ENCODE data around the gene KCNQ1OT1. TPM values are rescaled to one million over a fixed set of nuclear protein-coding genes. Genes with fewer than 3 reads are reported as not detected.

KCNQ1OT1 gene
- polyA plus RNA-seq, 1 of the 3 experiments (the other 2 are of a cell fraction) = 0.03 TPM

DNA sequence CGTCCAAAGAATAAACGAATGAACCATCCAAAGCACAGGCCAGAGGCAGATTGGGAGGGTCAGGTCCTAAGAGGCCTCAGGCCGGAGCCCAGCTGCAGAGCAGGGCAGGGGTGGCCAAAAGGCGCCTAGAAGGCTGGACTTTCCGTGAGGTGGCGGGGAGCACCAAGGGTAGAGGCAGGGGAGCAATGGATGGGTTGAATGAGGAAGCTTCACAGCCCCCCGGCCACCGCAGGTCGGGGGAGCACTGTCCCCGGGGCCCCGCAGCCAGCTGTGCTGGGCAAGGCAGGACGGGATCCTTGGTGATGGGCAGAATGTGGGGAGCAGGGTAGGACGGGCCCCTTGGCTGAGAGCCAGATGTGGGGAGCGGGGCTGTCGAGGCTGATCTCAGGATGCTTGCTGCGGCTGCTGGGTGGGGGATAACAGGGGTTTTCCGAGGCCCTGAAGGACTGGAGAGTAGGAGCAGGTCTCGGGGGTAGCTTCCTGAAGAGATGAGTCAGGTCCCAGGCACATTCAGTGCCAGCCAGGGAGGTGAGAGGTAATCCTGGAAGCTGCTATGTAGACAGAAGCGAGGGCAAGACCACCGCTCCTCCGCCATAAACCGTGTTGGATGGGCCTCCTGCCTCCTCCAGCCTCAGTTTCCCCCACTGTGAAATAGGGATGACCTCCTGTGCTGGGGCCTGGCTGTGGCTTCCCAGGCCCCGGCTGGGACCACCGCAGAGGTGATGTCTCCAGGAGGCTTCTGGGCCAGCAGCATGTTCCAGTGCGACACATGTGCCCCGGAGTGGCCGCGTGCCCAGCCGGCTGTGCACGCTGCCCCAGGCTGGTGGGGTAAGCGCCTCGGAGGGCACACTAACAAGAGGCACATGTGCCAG is 34.6 kb upstream of the KCNQ1OT1 start:
- ChIA-PET POLR2A (interaction anchor here (1.3 kb wide), 1 partner anchor 44 kb away, joined by 3 read pairs; no protein-coding TSS in a partner anchor), CTCF (interaction anchor here (0.7 to 1.2 kb wide), 3 partner anchors 13 to 200 kb away, joined by 3 read pairs; no protein-coding TSS in a partner anchor)
- Histone ChIP-seq H2AFZ (ENCODE audit: low read depth) (no peak overlapping the region), H3K27me3 (ENCODE audit: insufficient read depth) (no peaks in the 10 kb centered on the region), H3K4me3 (ENCODE audit: low read depth in 2 of 2, low read length in 1 of 2) (no peak overlapping the region), H3F3A (replicated peaks; ENCODE audit: insufficient read depth) (no peaks in the 10 kb centered on the region), H3K27ac (ENCODE audit: low read depth in 2 of 2, low read length in 1 of 2) (no peak overlapping the region; a peak in 1 of 4 replicates), H3K9me2 (no peaks in the 10 kb centered on the region), H3K9me3 (no peaks in the 10 kb centered on the region), H3K79me2 (ENCODE audit: insufficient read depth) (no peaks in the 10 kb centered on the region), H4K20me1 (ENCODE audit: insufficient read depth) (no peaks in the 10 kb centered on the region), H3K4me1 (ENCODE audit: control insufficient read depth in 1 of 2, insufficient read depth in 2 of 2, low read depth in 1 of 2, low read length in 1 of 2) (peaks cover 0 to 70% of the 10 kb centered on the region in 2 experiments; a peak in 1 of 4 replicates), H3K4me2 (no peak overlapping the region), H3K9ac (no peak overlapping the region), H3K36me3 (replicated peaks in 1 of 2; ENCODE audit: control insufficient read depth in 1 of 2, insufficient read depth in 2 of 2, low read length in 1 of 2) (no peaks in the 10 kb centered on the region)
- WGBS (ENCODE audit: low lambda C conversion rate) = 64% methylated on average over 20 of the region's 32 CpGs
- TF ChIP-seq, protein P1, sequence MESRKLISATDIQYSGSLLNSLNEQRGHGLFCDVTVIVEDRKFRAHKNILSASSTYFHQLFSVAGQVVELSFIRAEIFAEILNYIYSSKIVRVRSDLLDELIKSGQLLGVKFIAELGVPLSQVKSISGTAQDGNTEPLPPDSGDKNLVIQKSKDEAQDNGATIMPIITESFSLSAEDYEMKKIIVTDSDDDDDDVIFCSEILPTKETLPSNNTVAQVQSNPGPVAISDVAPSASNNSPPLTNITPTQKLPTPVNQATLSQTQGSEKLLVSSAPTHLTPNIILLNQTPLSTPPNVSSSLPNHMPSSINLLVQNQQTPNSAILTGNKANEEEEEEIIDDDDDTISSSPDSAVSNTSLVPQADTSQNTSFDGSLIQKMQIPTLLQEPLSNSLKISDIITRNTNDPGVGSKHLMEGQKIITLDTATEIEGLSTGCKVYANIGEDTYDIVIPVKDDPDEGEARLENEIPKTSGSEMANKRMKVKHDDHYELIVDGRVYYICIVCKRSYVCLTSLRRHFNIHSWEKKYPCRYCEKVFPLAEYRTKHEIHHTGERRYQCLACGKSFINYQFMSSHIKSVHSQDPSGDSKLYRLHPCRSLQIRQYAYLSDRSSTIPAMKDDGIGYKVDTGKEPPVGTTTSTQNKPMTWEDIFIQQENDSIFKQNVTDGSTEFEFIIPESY (IDR thresholded peaks at IDR 0.05; ENCODE audit: borderline replicate concordance, low read depth) = no peak
- TF ChIP-seq FOSL2 (IDR thresholded peaks at IDR 0.05; ENCODE audit: borderline replicate concordance, low read depth) (no peak), EP300 (IDR thresholded peaks at IDR 0.05; ENCODE audit: borderline replicate concordance in 1 of 2, low read depth in 1 of 2, low read length in 1 of 2) (no peak), SMC3 (IDR thresholded peaks at IDR 0.05; ENCODE audit: low read depth, low read length) (no peak), POLR2AphosphoS5 (IDR thresholded peaks at IDR 0.05; ENCODE audit: low read depth, low read length) (no peak), TAF1 (IDR thresholded peaks at IDR 0.05; ENCODE audit: borderline replicate concordance, low read depth, low read length) (no peak), GATA2 (CRISPR knock-in tag; IDR thresholded peaks at IDR 0.05) (no peak), JUND (IDR thresholded peaks at IDR 0.05) (no peak), EZH2phosphoT487 (IDR thresholded peaks at IDR 0.05; ENCODE audit: borderline replicate concordance, low read depth) (no peak), RFX5 (IDR thresholded peaks at IDR 0.05; ENCODE audit: low read length) (no peak), RCOR1 (IDR thresholded peaks at IDR 0.05; ENCODE audit: low read length) (no peak), RAD21 (IDR thresholded peaks at IDR 0.05; ENCODE audit: low read length) (no peak), ELF1 (IDR thresholded peaks at IDR 0.05) (no peak), SIN3A (IDR thresholded peaks at IDR 0.05; ENCODE audit: borderline replicate concordance, low read depth, low read length) (no peak)
- TF ChIP-seq, protein P2, sequence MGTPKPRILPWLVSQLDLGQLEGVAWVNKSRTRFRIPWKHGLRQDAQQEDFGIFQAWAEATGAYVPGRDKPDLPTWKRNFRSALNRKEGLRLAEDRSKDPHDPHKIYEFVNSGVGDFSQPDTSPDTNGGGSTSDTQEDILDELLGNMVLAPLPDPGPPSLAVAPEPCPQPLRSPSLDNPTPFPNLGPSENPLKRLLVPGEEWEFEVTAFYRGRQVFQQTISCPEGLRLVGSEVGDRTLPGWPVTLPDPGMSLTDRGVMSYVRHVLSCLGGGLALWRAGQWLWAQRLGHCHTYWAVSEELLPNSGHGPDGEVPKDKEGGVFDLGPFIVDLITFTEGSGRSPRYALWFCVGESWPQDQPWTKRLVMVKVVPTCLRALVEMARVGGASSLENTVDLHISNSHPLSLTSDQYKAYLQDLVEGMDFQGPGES (IDR thresholded peaks at IDR 0.05; ENCODE audit: low read depth, low read length) = no peak
- TF ChIP-seq, protein P3, sequence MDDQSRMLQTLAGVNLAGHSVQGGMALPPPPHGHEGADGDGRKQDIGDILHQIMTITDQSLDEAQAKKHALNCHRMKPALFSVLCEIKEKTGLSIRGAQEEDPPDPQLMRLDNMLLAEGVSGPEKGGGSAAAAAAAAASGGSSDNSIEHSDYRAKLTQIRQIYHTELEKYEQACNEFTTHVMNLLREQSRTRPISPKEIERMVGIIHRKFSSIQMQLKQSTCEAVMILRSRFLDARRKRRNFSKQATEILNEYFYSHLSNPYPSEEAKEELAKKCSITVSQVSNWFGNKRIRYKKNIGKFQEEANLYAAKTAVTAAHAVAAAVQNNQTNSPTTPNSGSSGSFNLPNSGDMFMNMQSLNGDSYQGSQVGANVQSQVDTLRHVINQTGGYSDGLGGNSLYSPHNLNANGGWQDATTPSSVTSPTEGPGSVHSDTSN (IDR thresholded peaks at IDR 0.05) = no peak
- TF ChIP-seq, protein P4, sequence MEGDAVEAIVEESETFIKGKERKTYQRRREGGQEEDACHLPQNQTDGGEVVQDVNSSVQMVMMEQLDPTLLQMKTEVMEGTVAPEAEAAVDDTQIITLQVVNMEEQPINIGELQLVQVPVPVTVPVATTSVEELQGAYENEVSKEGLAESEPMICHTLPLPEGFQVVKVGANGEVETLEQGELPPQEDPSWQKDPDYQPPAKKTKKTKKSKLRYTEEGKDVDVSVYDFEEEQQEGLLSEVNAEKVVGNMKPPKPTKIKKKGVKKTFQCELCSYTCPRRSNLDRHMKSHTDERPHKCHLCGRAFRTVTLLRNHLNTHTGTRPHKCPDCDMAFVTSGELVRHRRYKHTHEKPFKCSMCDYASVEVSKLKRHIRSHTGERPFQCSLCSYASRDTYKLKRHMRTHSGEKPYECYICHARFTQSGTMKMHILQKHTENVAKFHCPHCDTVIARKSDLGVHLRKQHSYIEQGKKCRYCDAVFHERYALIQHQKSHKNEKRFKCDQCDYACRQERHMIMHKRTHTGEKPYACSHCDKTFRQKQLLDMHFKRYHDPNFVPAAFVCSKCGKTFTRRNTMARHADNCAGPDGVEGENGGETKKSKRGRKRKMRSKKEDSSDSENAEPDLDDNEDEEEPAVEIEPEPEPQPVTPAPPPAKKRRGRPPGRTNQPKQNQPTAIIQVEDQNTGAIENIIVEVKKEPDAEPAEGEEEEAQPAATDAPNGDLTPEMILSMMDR (IDR thresholded peaks at IDR 0.05) = no peak
- DNase-seq = no peak

Measured in SK-N-SH (cell line).